ENCODE results near the gene ADAM19.

GRCh38 chr5:157549283-157549629 is 26.3 kb downstream of the ADAM19 start:
- no peak for TF ChIP-seq POLR2AphosphoS5 (IDR thresholded peaks at IDR 0.05; ENCODE audit: borderline replicate concordance, low read depth, low read length)
- TF ChIP-seq EZH2 (IDR thresholded peaks at IDR 0.05), result no peak
- TF ChIP-seq FOXP2 (optimal IDR thresholded peaks at IDR 0.05; ENCODE audit: control extremely low read depth, extremely low read length, insufficient read depth), result no peak
